GM21381 (cell line): ENCODE results near the gene ZNF324.

Experiments
- ATAC-seq: cut with Tn5 transposase; IDR thresholded peaks from one replicate; pipeline ENCODE4 v1.9.1; 2021; ENCODE audit warnings: mild to moderate bottlenecking, moderate library complexity; ENCODE audit not compliant: unreplicated experiment

The ZNF324 gene

DNA sequence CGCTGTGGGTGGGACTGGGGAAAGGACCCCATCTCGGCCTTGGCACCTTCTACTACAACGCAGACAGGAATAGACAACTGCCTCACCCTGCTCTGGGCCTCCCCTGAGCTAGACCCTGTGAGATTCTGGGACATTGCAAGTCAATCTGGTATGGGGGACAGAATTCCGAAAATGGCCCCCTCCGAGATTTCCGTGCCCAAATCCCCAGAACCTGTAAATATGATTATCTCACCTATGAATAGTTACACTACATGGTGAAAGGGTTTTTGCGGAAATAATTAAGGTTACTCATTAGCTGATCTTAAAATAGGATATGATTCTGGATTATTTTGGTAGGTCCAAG is 53.3 kb downstream of the ZNF324 start:
- ATAC-seq, result no peak

DNA sequence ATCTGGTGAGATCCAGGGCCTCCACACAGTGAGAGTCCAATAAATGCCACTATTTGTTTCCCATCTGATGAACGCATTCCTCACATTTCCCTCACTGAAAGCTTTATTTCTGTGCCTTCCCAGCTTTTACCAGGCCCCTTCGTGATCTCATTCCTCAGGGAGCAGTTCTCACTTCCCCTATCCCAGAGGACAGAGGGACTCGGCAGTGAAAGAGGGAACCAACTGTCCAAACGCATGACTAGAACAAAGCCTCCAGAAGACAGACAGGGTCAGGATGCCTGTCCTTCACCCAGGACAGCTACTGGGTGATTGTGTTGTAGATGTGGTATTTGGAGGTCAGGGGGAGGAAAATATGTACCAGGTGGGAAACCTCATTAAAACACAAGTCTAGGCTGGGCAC is 54.8 kb downstream of the ZNF324 start:
- ATAC-seq, result no peak

DNA sequence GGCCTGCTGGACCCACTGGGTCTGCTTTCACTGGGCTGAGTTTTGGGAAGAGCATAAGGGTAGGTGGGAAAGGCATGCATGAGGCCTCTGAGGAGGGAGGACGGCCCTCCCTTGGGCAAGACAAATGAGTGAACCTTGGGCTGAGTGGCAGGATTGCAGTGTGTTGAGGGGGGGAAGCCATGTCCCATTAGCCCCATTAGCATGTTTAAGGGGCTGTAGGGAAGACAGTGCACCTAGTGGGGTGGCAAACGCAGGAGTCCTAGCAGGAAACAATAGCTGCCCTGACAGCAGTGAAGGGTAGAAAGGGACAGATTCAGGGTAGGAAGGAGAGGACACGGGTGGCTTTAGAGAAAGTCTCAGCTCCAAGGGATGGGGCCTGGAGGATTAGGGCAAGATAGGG is 55.8 kb downstream of the ZNF324 start:
- ATAC-seq, result no peak
